Effector memory CD4-positive, alpha-beta T cell (primary cell): ENCODE results near the gene PGRMC2.

Source experiments
- DNase-seq, 3 donors: peaks; one replicate each; pipeline ENCODE4 v3.0.0-alpha.2; 2020
- H3K27ac ChIP-seq: 2 replicates; pipeline ENCODE4 v1.7.0; 2013; ENCODE audit warnings: mild to moderate bottlenecking, low read length, moderate library complexity; ENCODE audit not compliant: insufficient read depth, poor library complexity, severe bottlenecking
- H3K27me3 ChIP-seq: replicated peaks from 2 replicates; pipeline ENCODE4 v1.7.0; 2013; ENCODE audit warnings: mild to moderate bottlenecking, low read length; ENCODE audit not compliant: insufficient read depth, control insufficient read depth, poor library complexity, severe bottlenecking
- H3K36me3 ChIP-seq: 2 replicates; pipeline ENCODE4 v1.7.0; 2013; ENCODE audit warnings: mild to moderate bottlenecking, low read length, moderate library complexity; ENCODE audit not compliant: control insufficient read depth, insufficient read depth
- H3K4me1 ChIP-seq: 2 replicates; pipeline ENCODE4 v1.7.0; 2013; ENCODE audit warnings: low read length, mild to moderate bottlenecking; ENCODE audit not compliant: control insufficient read depth, insufficient read depth, poor library complexity, severe bottlenecking
- H3K4me3 ChIP-seq: 2 replicates; pipeline ENCODE4 v1.7.0; 2013; ENCODE audit warnings: low read length, low read depth, mild to moderate bottlenecking; ENCODE audit not compliant: insufficient read depth, poor library complexity, severe bottlenecking
- H3K9me3 ChIP-seq: 2 replicates; pipeline ENCODE4 v1.7.0; 2013; ENCODE audit warnings: mild to moderate bottlenecking, low read length, moderate library complexity; ENCODE audit not compliant: control insufficient read depth

The PGRMC2 gene

DNA sequence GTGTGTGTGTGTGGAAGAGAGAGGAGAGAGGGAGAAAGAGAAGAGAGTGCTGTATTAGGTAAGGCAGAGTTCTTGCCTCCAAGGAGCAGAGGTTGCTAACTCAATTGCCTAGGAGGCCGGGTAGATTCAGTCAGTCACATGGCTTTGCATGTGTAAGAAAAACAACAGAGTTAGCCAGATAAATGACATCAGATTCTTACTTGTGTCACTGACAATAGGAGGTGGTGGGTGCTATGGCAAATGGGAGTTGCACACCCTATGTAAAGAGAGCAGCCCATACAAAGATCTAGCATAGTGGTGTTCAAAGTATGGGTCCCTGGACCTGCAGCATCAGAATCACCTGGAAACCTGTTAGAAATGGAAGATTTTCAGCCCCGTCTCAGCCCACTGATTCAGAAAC is 14.4 kb upstream of the PGRMC2 start:
- H3K4me1 ChIP-seq = no peaks in the 10 kb centered on the region
- no peak for DNase-seq
- no peaks in the 10 kb centered on the region for H3K36me3 ChIP-seq
- no peak overlapping the region for H3K4me3 ChIP-seq
- H3K27ac ChIP-seq = no peak overlapping the region
- H3K27me3 ChIP-seq = no peaks in the 10 kb centered on the region
- no peaks in the 10 kb centered on the region for H3K9me3 ChIP-seq

- H3K4me1 ChIP-seq = no peaks in the 10 kb centered on the region
- H3K36me3 ChIP-seq = no peaks in the 10 kb centered on the region
- H3K27me3 ChIP-seq = no peaks in the 10 kb centered on the region
- no peak overlapping the region for H3K27ac ChIP-seq
- no peak for DNase-seq
- no peak overlapping the region for H3K4me3 ChIP-seq
- no peaks in the 10 kb centered on the region for H3K9me3 ChIP-seq
Observed at GRCh38 chr4:128299848-128300247, 12.2 kb upstream of the PGRMC2 start.

- Histone ChIP-seq H3K9me3 (no peaks in the 10 kb centered on the region), H3K27me3 (no peaks in the 10 kb centered on the region), H3K27ac (no peak overlapping the region), H3K36me3 (no peaks in the 10 kb centered on the region), H3K4me3 (no peak overlapping the region), H3K4me1 (no peaks in the 10 kb centered on the region)
- DNase-seq = no peak
Observed at GRCh38 chr4:128298852-128299251, 11.2 kb upstream of the PGRMC2 start.

DNA sequence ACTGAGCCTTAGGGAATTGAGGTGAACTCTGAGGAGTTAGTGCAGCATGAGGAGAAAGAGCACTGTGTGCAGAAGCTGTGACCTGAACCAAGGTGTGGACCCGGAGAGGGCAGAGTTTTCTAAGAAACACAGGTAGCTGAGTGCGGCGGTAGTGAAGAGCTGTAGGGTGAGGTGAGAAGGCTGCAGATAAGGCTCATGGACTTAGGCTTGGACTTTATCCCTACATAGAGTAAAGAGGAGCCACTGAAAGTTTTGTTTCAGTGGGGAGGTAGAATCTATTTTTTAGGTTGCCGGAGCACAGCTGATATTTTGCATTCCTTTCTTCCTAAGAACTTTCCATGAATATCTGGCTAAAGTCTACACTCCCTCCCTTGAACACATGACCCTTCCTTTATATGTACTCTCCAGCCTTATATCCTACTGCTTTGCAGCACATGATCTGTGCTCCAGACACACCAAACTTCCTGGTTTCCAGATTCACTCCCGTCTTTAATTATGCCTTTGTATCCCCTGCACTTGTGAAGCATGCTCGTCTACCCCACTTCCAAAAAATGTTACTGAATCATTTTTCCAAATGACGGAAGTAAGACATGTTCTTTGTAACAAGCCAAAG is 10.6 kb upstream of the PGRMC2 start:
- Histone ChIP-seq H3K9me3 (no peaks in the 10 kb centered on the region), H3K4me1 (no peaks in the 10 kb centered on the region), H3K27me3 (no peaks in the 10 kb centered on the region), H3K36me3 (no peaks in the 10 kb centered on the region), H3K4me3 (no peak overlapping the region), H3K27ac (no peak overlapping the region)
- DNase-seq = no peak

DNA sequence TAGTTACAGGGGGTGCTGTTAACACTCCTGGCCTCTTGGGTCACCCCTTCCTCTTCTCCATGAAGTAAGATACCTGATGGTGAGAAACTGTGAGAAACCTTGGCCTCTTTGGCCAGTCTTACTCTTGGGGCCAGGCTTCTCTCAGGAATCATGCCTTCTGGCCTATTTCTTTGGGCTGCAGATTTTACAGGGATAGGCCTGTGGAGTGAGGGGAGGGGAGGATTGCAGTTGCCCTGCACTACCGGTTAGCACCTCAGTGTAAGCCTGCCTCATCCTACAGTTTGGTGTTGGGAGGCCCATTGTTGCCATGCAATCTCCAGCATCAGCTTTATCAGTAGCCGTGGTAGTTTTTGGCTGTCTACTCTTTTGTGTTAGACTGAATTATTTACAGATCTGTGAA is 7.6 kb upstream of the PGRMC2 start:
- no peaks in the 10 kb centered on the region for H3K36me3 ChIP-seq
- H3K4me1 ChIP-seq = no peaks in the 10 kb centered on the region
- no peaks in the 10 kb centered on the region for H3K9me3 ChIP-seq
- no peaks in the 10 kb centered on the region for H3K27me3 ChIP-seq
- H3K4me3 ChIP-seq = no peak overlapping the region
- no peak overlapping the region for H3K27ac ChIP-seq
- no peak for DNase-seq

GRCh38 chr4:128294464-128294863 is 6.9 kb upstream of the PGRMC2 start:
- Histone ChIP-seq H3K27ac (no peak overlapping the region), H3K9me3 (no peaks in the 10 kb centered on the region), H3K4me3 (no peak overlapping the region), H3K4me1 (no peaks in the 10 kb centered on the region), H3K36me3 (no peaks in the 10 kb centered on the region), H3K27me3 (no peaks in the 10 kb centered on the region)
- DNase-seq = no peak

DNA sequence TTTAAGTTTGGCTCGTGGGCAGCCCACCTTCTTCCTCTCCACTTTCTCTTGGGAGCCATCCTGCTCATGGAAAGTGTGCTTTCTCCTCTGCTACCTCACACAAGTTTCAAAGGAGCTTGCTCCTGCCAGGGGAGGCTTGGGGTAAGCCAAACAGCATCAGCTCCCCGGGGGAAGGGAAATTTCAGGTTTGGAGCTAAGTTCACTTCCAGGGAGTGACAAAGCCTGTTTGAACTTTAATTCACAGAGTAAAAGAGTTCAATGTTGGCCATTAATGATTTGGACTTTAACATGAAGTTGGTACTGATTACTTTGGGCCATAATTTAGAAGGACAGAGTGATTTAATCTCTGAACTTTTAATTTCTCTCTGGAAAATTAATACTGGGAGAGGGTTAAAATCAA is 4.7 kb upstream of the PGRMC2 start:
- no peaks in the 10 kb centered on the region for H3K36me3 ChIP-seq
- no peak overlapping the region for H3K27ac ChIP-seq
- no peak overlapping the region for H3K4me3 ChIP-seq
- no peak for DNase-seq
- H3K4me1 ChIP-seq = peaks cover 5% of the 10 kb centered on the region
- H3K9me3 ChIP-seq = no peaks in the 10 kb centered on the region
- H3K27me3 ChIP-seq = no peaks in the 10 kb centered on the region

DNA sequence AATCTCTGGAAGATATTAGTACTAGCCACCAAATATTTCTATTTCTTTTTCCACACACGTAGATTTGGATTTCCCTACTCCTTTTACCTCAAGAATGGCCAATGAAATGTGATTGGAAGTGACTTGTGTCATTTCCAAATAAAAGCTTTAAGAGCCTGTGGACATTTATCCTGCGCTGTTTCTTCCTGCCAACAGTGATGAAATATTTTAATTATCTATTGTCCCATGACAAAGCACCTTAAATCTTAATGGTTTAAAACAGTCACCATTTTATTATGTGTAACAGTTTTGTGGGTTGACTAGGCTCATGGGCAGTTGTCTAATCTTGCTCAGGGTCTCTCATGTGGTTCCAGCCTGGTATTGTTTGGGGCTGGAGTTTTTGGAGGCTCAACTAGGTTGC is 3.5 kb upstream of the PGRMC2 start:
- Histone ChIP-seq H3K27ac (no peak overlapping the region), H3K36me3 (no peaks in the 10 kb centered on the region), H3K27me3 (no peaks in the 10 kb centered on the region), H3K9me3 (no peaks in the 10 kb centered on the region), H3K4me1 (peaks cover 7% of the 10 kb centered on the region), H3K4me3 (no peak overlapping the region)
- DNase-seq = no peak

DNA sequence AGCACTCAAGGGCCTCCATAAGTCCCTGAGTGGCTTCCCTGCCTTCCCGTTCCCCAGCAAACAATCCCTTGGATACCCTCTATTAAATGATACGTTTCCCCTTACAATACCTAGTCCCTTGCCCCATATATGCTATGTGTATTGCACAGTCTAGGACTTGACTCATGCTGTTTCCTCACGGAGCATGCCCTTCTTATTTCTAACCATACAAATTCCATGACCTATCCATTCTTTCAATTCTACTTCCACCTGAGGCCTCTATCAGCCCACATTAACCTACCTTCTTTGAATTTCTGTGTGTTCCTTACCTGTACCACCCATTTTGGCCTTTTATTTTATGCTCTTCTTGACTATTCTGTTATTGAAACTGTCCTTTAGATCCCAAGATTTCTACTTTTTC is 2.9 kb upstream of the PGRMC2 start:
- no peaks in the 10 kb centered on the region for H3K36me3 ChIP-seq
- no peaks in the 10 kb centered on the region for H3K9me3 ChIP-seq
- DNase-seq = no peak
- no peak overlapping the region for H3K4me3 ChIP-seq
- H3K27me3 ChIP-seq = no peaks in the 10 kb centered on the region
- no peak overlapping the region for H3K27ac ChIP-seq
- peaks cover 11% of the 10 kb centered on the region for H3K4me1 ChIP-seq

GRCh38 chr4:128289523-128290158 is 2.0 kb upstream of the PGRMC2 start:
- H3K27me3 ChIP-seq = no peaks in the 10 kb centered on the region
- H3K4me1 ChIP-seq = peaks cover 13% of the 10 kb centered on the region
- no peaks in the 10 kb centered on the region for H3K36me3 ChIP-seq
- no peaks in the 10 kb centered on the region for H3K9me3 ChIP-seq
- no peak for DNase-seq
- no peak overlapping the region for H3K4me3 ChIP-seq
- H3K27ac ChIP-seq = no peak overlapping the region
